ENCODE data around the gene EPHA8.
A peak's percentile ranks its signal among the peaks of the same experiment; 100 is the strongest.

EPHA8 gene

DNA sequence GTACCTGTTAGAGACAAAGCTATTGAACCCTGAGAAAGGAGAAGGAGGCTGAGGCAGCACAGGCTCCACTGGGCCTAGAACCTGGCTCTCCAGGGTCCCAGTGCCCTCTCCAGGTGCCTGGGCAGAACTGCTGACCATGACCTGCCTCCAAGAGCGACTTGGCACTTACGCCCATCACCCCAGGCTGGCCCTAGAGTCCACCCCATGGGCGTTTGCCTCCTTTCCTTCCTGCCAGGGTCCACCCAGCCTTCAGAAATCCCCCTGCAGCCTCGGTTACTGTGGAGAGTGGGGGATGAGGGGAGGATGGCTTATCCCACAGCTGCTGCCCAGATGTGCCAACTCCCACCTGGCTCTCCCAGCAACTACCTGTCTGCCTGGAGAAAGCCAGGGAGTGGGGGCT is 58.5 kb downstream of the EPHA8 start:
- no peak overlapping the region for H3K4ac ChIP-seq (ENCODE audit: low read depth in 1 of 2, low read length in 2 of 2)

GRCh38 chr1:22625262-22625925 is 62.1 kb downstream of the EPHA8 start:
- Histone ChIP-seq H3K4me3 (ENCODE audit: insufficient read depth in 1 of 2, low read depth in 1 of 2, low read length in 2 of 2) (no peak overlapping the region), H3K18ac (ENCODE audit: low read depth in 1 of 2, low read length in 2 of 2) (no peak overlapping the region), H2AFZ (ENCODE audit: low read depth, low read length) (no peak overlapping the region), H3K4me1 (ENCODE audit: control insufficient read depth, insufficient read depth, low read depth, low read length) (no peaks in the 10 kb centered on the region), H3K9ac (ENCODE audit: low read length) (no peak overlapping the region), H3K23ac (ENCODE audit: low read length in 2 of 2) (no peak overlapping the region), H2BK12ac (ENCODE audit: low read length in 2 of 2) (no peak overlapping the region), H2AK5ac (ENCODE audit: low read length, severe bottlenecking) (no peak overlapping the region), H4K91ac (ENCODE audit: low read length) (no peak overlapping the region), H3K36me3 (ENCODE audit: control insufficient read depth in 1 of 2, insufficient read depth in 2 of 2, low read depth in 1 of 2, low read length in 2 of 2) (no peaks in the 10 kb centered on the region), H3K79me1 (replicated peaks; ENCODE audit: low read length, poor library complexity, severe bottlenecking) (no peaks in the 10 kb centered on the region), H2BK15ac (ENCODE audit: low read depth, poor library complexity, severe bottlenecking) (no peak overlapping the region), H2BK5ac (ENCODE audit: low read depth, low read length, poor library complexity, severe bottlenecking) (no peak overlapping the region), H3K4me2 (ENCODE audit: low read length, poor library complexity, severe bottlenecking) (no peak overlapping the region), H2BK120ac (ENCODE audit: low read depth, low read length) (no peak overlapping the region), H3K27ac (ENCODE audit: low read length, poor library complexity, severe bottlenecking) (no peak overlapping the region), H4K8ac (ENCODE audit: low read length) (no peak overlapping the region), H3K4ac (ENCODE audit: low read depth in 1 of 2, low read length in 2 of 2) (no peak overlapping the region), H3K14ac (ENCODE audit: low read length in 2 of 2) (no peak overlapping the region), H3K27me3 (ENCODE audit: control insufficient read depth in 1 of 2, insufficient read depth in 1 of 2, low read length in 2 of 2) (peaks cover 59 to 89% of the 10 kb centered on the region in 2 experiments), H3K9me3 (ENCODE audit: control insufficient read depth, low read length) (no peaks in the 10 kb centered on the region)
- 53% methylated on average over 9 of the region's 9 CpGs for whole genome bisulfite sequencing
- DNase-seq, result peak; percentile 11

More for the DNA sequence above, 58.5 kb downstream of the EPHA8 start:
- Histone ChIP-seq H3K79me1 (replicated peaks; ENCODE audit: low read length, poor library complexity, severe bottlenecking) (no peaks in the 10 kb centered on the region), H3K9me3 (ENCODE audit: control insufficient read depth, low read length) (no peaks in the 10 kb centered on the region), H3K27ac (ENCODE audit: low read length, poor library complexity, severe bottlenecking) (no peak overlapping the region), H3K36me3 (ENCODE audit: control insufficient read depth in 1 of 2, insufficient read depth in 2 of 2, low read depth in 1 of 2, low read length in 2 of 2) (no peaks in the 10 kb centered on the region), H3K18ac (ENCODE audit: low read depth in 1 of 2, low read length in 2 of 2) (no peak overlapping the region), H3K9ac (ENCODE audit: low read length) (no peak overlapping the region), H3K27me3 (ENCODE audit: control insufficient read depth in 1 of 2, insufficient read depth in 1 of 2, low read length in 2 of 2) (peaks cover 60 to 89% of the 10 kb centered on the region in 2 experiments), H3K4me1 (ENCODE audit: control insufficient read depth, insufficient read depth, low read depth, low read length) (no peaks in the 10 kb centered on the region), H4K8ac (ENCODE audit: low read length) (no peak overlapping the region), H4K91ac (ENCODE audit: low read length) (no peak overlapping the region), H2AFZ (ENCODE audit: low read depth, low read length) (no peak overlapping the region), H2BK15ac (ENCODE audit: low read depth, poor library complexity, severe bottlenecking) (no peak overlapping the region), H3K4me2 (ENCODE audit: low read length, poor library complexity, severe bottlenecking) (no peak overlapping the region), H2BK12ac (ENCODE audit: low read length in 2 of 2) (no peak overlapping the region), H3K14ac (ENCODE audit: low read length in 2 of 2) (no peak overlapping the region), H2AK5ac (ENCODE audit: low read length, severe bottlenecking) (no peak overlapping the region), H2BK5ac (ENCODE audit: low read depth, low read length, poor library complexity, severe bottlenecking) (no peak overlapping the region), H2BK120ac (ENCODE audit: low read depth, low read length) (no peak overlapping the region), H3K23ac (ENCODE audit: low read length in 2 of 2) (no peak overlapping the region), H3K4me3 (ENCODE audit: insufficient read depth in 1 of 2, low read depth in 1 of 2, low read length in 2 of 2) (no peak overlapping the region)
- no peak for DNase-seq
- no CpG with 5 or more reads among the region's 4 CpGs for WGBS

DNA sequence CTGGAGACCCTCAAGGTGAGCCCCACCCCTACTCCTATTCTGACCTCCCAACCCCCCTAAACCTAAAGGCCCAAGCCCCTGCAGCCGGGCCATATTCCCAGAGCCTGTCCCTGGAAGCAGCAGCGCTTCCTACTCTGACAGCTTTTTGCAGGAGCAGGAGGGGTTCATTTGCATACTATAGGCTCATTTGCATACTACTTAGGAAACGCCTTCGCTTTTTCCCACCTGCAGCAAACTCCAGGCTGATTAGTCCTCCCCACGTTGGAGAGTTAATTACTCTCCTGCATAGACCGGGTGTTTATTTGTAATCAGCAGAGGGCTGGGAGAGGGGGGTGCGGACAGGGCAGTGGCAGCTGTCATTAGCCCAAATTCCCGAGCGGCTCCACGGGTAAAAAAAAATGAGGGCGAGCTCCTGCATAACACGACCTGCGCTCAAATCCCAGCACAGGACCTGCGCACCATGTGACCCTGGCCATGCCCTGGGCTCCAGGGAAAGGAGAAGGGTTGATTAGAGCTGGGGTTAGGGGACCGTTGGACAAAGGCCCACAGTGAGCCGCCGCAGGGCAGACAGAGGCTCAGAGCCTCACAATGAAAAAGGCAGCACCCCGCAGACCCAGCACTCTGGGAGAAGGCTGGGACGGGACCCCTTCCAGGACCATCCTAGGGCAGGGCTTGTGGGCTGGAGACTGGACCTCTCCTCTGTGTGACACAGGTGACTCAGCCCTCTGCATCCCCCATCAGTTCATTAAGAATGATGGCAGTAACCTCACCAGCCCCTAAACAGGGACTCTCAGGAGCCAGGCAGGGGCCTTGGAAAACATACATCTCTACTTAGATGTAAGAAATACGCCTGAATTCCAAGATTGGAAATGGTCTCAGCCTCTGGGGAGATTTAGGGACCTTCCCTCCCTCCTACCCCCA is 63.2 kb downstream of the EPHA8 start:
- H3K27ac ChIP-seq (ENCODE audit: low read length, poor library complexity, severe bottlenecking), result no peak overlapping the region
- no peaks in the 10 kb centered on the region for H3K79me1 ChIP-seq (replicated peaks; ENCODE audit: low read length, poor library complexity, severe bottlenecking)
- H3K4me1 ChIP-seq (ENCODE audit: control insufficient read depth, insufficient read depth, low read depth, low read length), result no peaks in the 10 kb centered on the region
- no peak overlapping the region for H3K23ac ChIP-seq (ENCODE audit: low read length in 2 of 2)
- peaks cover 62 to 93% of the 10 kb centered on the region in 2 experiments for H3K27me3 ChIP-seq (ENCODE audit: control insufficient read depth in 1 of 2, insufficient read depth in 1 of 2, low read length in 2 of 2)
- H2BK15ac ChIP-seq (ENCODE audit: low read depth, poor library complexity, severe bottlenecking), result no peak overlapping the region
- no peak overlapping the region for H2BK5ac ChIP-seq (ENCODE audit: low read depth, low read length, poor library complexity, severe bottlenecking)
- DNase-seq, result no peak
- H3K18ac ChIP-seq (ENCODE audit: low read depth in 1 of 2, low read length in 2 of 2), result no peak overlapping the region
- no peak overlapping the region for H2AK5ac ChIP-seq (ENCODE audit: low read length, severe bottlenecking)
- no peak overlapping the region for H3K14ac ChIP-seq (ENCODE audit: low read length in 2 of 2)
- H4K91ac ChIP-seq (ENCODE audit: low read length), result no peak overlapping the region
- WGBS, result 53% methylated on average over 17 of the region's 20 CpGs
- no peak overlapping the region for H3K4me3 ChIP-seq (ENCODE audit: insufficient read depth in 1 of 2, low read depth in 1 of 2, low read length in 2 of 2)
- no peaks in the 10 kb centered on the region for H3K36me3 ChIP-seq (ENCODE audit: control insufficient read depth in 1 of 2, insufficient read depth in 2 of 2, low read depth in 1 of 2, low read length in 2 of 2)
- no peak overlapping the region for H3K4ac ChIP-seq (ENCODE audit: low read depth in 1 of 2, low read length in 2 of 2)
- no peak overlapping the region for H3K9ac ChIP-seq (ENCODE audit: low read length)
- H2AFZ ChIP-seq (ENCODE audit: low read depth, low read length), result no peak overlapping the region
- H3K4me2 ChIP-seq (ENCODE audit: low read length, poor library complexity, severe bottlenecking), result no peak overlapping the region
- no peak overlapping the region for H2BK120ac ChIP-seq (ENCODE audit: low read depth, low read length)
- H4K8ac ChIP-seq (ENCODE audit: low read length), result no peak overlapping the region
- H2BK12ac ChIP-seq (ENCODE audit: low read length in 2 of 2), result no peak overlapping the region
- H3K9me3 ChIP-seq (ENCODE audit: control insufficient read depth, low read length), result no peaks in the 10 kb centered on the region

- no peaks in the 10 kb centered on the region for H3K36me3 ChIP-seq (ENCODE audit: control insufficient read depth in 1 of 2, insufficient read depth in 2 of 2, low read depth in 1 of 2, low read length in 2 of 2)
- H3K18ac ChIP-seq (ENCODE audit: low read depth in 1 of 2, low read length in 2 of 2), result no peak overlapping the region
- no peak overlapping the region for H4K91ac ChIP-seq (ENCODE audit: low read length)
- no peak overlapping the region for H3K4ac ChIP-seq (ENCODE audit: low read depth in 1 of 2, low read length in 2 of 2)
- no peak overlapping the region for H3K4me3 ChIP-seq (ENCODE audit: insufficient read depth in 1 of 2, low read depth in 1 of 2, low read length in 2 of 2)
- no peak overlapping the region for H3K4me2 ChIP-seq (ENCODE audit: low read length, poor library complexity, severe bottlenecking)
- H4K8ac ChIP-seq (ENCODE audit: low read length), result no peak overlapping the region
- H2BK15ac ChIP-seq (ENCODE audit: low read depth, poor library complexity, severe bottlenecking), result no peak overlapping the region
- no peaks in the 10 kb centered on the region for H3K4me1 ChIP-seq (ENCODE audit: control insufficient read depth, insufficient read depth, low read depth, low read length)
- DNase-seq, result no peak
- H2BK120ac ChIP-seq (ENCODE audit: low read depth, low read length), result no peak overlapping the region
- no peak overlapping the region for H2AFZ ChIP-seq (ENCODE audit: low read depth, low read length)
- no peak overlapping the region for H3K23ac ChIP-seq (ENCODE audit: low read length in 2 of 2)
- H3K14ac ChIP-seq (ENCODE audit: low read length in 2 of 2), result no peak overlapping the region
- no peaks in the 10 kb centered on the region for H3K79me1 ChIP-seq (replicated peaks; ENCODE audit: low read length, poor library complexity, severe bottlenecking)
- no peak overlapping the region for H3K9ac ChIP-seq (ENCODE audit: low read length)
- H2AK5ac ChIP-seq (ENCODE audit: low read length, severe bottlenecking), result no peak overlapping the region
- H3K27ac ChIP-seq (ENCODE audit: low read length, poor library complexity, severe bottlenecking), result no peak overlapping the region
- H2BK12ac ChIP-seq (ENCODE audit: low read length in 2 of 2), result no peak overlapping the region
- H3K27me3 ChIP-seq (ENCODE audit: control insufficient read depth in 1 of 2, insufficient read depth in 1 of 2, low read length in 2 of 2), result peaks cover 57 to 94% of the 10 kb centered on the region in 2 experiments
- no peak overlapping the region for H2BK5ac ChIP-seq (ENCODE audit: low read depth, low read length, poor library complexity, severe bottlenecking)
- H3K9me3 ChIP-seq (ENCODE audit: control insufficient read depth, low read length), result no peaks in the 10 kb centered on the region
- WGBS, result 64% methylated on average over 5 of the region's 5 CpGs
These were observed 64.0 kb downstream of the EPHA8 start for GRCh38 chr1:22627331-22627730.
